GM19193 (cell line): Measurements from ENCODE around the gene CPE.

Experiments used
- POLR2A ChIP-seq: IDR thresholded peaks from 4 replicates; pipeline ENCODE4 v1.6.1; 2011; ENCODE audit not compliant: insufficient read depth, insufficient read length; ENCODE audit errors: extremely low read depth

Gene CPE

GRCh38 chr4:165532976-165533375 is 154.2 kb downstream of the CPE start:
- TF ChIP-seq POLR2A, result no peak

GRCh38 chr4:165537028-165537648 is 158.3 kb downstream of the CPE start:
- TF ChIP-seq POLR2A, result no peak

- TF ChIP-seq POLR2A, result no peak
These were observed 161.0 kb downstream of the CPE start for GRCh38 chr4:165539801-165540200.

GRCh38 chr4:165540206-165540830 is 161.5 kb downstream of the CPE start:
- TF ChIP-seq POLR2A, result no peak

- TF ChIP-seq POLR2A, result no peak
These were observed 163.1 kb downstream of the CPE start for GRCh38 chr4:165541851-165542459.

- no peak for TF ChIP-seq POLR2A
These were observed 163.7 kb downstream of the CPE start for GRCh38 chr4:165542476-165542875.
